Subcutaneous adipose tissue (tissue), 4 donors: ENCODE results near the gene RNF217. TPM values are rescaled to one million over a fixed set of nuclear protein-coding genes. Genes with fewer than 3 reads are reported as not detected.

ENCODE experiments used
- CTCF ChIP-seq: fragments of 450-650 bp; IDR thresholded peaks from one replicate; pipeline ENCODE4 v1.5.1; 2016; ENCODE audit warnings: low read depth, mild to moderate bottlenecking, control low read depth, antibody characterized with exemption, moderate library complexity
- total RNA-seq, 4 donors: library from RNA; depleted of rRNA; stranded (reverse); fragments of >200 nt; gene quantifications; one replicate each; pipeline ENCODE4 v1.1.0, GENCODE V29; 2016

Gene RNF217
- total RNA-seq, 4 donors from 2014 or later: 41.8 to 69.5 (median 47.2) TPM

- no peak for TF ChIP-seq CTCF
Observed at GRCh38 chr6:125104425-125104824, 142.2 kb downstream of the RNF217 start.

- no peak for TF ChIP-seq CTCF
Observed at GRCh38 chr6:125107048-125107447, 144.8 kb downstream of the RNF217 start.

- TF ChIP-seq CTCF: no peak
Observed at GRCh38 chr6:125107896-125108295, 145.7 kb downstream of the RNF217 start.

- no peak for TF ChIP-seq CTCF
Observed at GRCh38 chr6:125110056-125110455, 147.8 kb downstream of the RNF217 start.

- TF ChIP-seq CTCF: no peak
Observed at GRCh38 chr6:125111219-125111983, 149.2 kb downstream of the RNF217 start.

GRCh38 chr6:125112934-125113333, 150.7 kb downstream of the RNF217 start:
- TF ChIP-seq CTCF: no peak

GRCh38 chr6:125114248-125114858, 152.1 kb downstream of the RNF217 start:
- TF ChIP-seq CTCF: no peak
